D721Med (cell line): ENCODE measurements around the gene STRA6.

Experiments used
- DNase-seq: peaks from one replicate; pipeline ENCODE4 v3.0.0; 2011; ENCODE audit warnings: low spot score; ENCODE audit not compliant: insufficient read length
- FAIRE-seq: peaks from 2 replicates; lab custom pipeline; 2011; peaks lifted over from hg19 to GRCh38; lab: Jason Lieb, UNC
- CTCF ChIP-seq: IDR thresholded peaks from 2 replicates; pipeline ENCODE4 v1.5.1; 2012; ENCODE audit warnings: mild to moderate bottlenecking, control low read depth; ENCODE audit not compliant: insufficient read depth; ENCODE audit errors: missing control alignments

The STRA6 gene

DNA sequence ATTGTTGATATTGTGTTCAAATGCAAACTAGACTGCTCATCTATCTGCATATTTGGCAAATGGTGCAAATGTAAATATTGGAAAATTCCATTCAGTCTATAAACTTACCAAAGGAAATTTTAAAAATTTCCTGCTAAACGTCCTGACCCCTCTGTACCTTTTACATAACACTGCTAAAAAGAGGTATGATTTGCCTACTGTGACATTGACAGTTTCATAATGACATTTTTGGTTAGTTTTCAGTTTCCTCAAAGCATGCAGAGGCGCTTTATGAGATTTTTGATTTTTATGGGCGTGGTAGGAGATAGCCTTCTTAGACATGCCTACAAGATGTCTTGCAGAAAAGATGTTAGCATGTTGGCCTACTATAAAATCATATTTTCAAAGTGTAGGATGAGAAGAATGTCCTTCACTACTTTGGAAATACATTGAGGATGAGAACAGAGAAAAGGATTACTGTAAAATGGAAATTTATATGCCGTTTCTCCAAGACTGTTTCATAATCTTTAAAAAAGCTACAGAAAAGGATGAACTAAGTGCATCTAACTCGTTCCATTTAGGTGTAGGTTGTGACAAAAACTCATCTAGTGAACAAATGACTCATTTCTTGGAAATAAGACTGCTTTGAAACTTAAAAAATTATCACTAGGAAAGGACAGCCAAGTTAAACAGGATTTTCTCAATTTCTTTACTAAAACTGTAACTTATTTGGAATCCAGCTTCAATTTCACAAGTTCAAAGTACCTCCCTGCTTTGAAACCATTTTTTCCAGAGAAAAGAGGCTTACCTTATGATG lies 43.5 kb downstream of the STRA6 start:
- no peak for TF ChIP-seq CTCF
- FAIRE-seq (no peak), DNase-seq (no peak)

- DNase-seq (no peak), FAIRE-seq (no peak)
- TF ChIP-seq CTCF: no peak
Observed at GRCh38 chr15:74157868-74158827, 44.4 kb downstream of the STRA6 start.

DNA sequence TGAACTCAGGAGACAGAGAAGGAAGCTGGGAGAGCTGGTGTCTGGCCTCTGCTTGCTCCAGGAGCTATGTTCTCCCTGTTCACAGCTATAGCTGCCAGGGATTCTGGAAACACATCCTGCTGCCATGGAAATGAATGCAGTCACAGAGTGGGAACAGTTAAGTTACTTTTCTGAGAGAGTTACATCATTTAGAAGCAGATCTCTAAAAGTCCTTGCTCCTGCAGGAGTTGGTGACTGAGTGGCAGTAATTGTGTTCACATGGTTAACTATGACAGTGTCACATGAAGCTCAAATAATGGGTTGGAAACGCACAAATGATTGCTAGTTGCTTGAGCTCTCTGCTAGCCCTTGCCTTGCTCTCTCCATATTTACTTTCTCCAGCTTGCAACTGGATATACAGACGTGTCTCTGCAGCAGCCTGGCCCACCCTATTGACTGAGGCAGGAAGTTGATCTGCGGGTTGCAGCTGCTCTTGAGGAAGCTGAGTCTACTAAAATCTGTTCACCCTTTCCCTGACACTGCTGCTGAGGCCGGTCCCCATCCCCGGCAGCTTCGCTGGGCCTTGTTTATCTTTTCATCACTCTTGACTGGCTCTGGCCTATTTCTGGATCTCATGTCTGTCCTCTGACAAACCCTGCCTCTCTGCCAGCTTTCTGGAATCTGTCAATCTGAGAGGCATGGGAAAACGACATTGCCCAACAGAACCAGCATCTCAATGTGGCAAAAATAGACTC lies 45.7 kb downstream of the STRA6 start:
- FAIRE-seq (no peak), DNase-seq (no peak)
- TF ChIP-seq CTCF: no peak

DNA sequence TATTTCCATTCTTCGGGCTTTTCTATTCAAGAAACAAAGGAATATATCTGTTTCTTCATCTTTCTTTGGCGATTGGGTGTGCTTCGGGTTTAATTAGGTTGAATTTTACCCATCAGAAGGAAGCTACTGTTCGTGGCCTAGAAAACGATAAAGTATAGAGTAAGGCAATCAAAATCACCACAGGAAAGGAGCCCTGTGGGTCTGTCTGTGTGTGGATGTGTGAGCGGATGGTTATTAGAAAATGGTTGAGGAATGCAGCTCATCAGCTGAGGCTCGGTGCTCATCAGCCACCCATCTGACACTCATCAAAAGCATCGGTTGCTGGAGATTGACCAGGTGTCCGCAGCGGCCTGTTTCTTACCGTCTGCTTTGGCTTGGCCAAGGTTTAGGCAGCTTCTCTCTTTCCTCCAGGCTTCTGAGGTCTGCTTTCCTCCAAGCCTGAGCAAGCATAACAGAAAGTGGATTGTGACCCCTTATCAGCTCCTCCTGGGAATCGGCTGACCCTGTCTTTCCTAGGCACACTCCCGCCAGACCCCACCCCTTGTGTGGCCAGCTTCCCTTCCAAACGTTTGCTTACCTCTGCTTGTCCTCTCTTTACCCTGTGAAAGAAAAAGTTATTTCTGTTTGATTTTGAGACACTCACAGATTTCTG lies 46.7 kb downstream of the STRA6 start:
- no peak for TF ChIP-seq CTCF
- no peak for DNase-seq
- FAIRE-seq: no peak

GRCh38 chr15:74147051-74147450 lies 55.5 kb downstream of the STRA6 start:
- no peak for TF ChIP-seq CTCF
- DNase-seq (no peak), FAIRE-seq (no peak)

- FAIRE-seq: no peak
- TF ChIP-seq CTCF: no peak
- no peak for DNase-seq
Observed at GRCh38 chr15:74146277-74146800, 56.2 kb downstream of the STRA6 start.
